HT-29 (cell line): Measurements from ENCODE around the gene PTPRN2. TPM values are rescaled to one million over a fixed set of nuclear protein-coding genes. Genes with fewer than 3 reads are reported as not detected.

Experiments
- DNase-seq: peaks from one replicate; pipeline ENCODE4 v3.0.0-alpha.2; 2015; ENCODE audit warnings: low spot score
- total RNA-seq: library from RNA; depleted of rRNA; stranded (reverse); fragments of >200 nt; shearing (Covaris generic); gene quantifications from 2 replicates; pipeline ENCODE4 v1.2.3, GENCODE V29; 2014

Gene PTPRN2
- total RNA-seq, 1 experiment from 2014 or later, result 1.7 TPM

DNA sequence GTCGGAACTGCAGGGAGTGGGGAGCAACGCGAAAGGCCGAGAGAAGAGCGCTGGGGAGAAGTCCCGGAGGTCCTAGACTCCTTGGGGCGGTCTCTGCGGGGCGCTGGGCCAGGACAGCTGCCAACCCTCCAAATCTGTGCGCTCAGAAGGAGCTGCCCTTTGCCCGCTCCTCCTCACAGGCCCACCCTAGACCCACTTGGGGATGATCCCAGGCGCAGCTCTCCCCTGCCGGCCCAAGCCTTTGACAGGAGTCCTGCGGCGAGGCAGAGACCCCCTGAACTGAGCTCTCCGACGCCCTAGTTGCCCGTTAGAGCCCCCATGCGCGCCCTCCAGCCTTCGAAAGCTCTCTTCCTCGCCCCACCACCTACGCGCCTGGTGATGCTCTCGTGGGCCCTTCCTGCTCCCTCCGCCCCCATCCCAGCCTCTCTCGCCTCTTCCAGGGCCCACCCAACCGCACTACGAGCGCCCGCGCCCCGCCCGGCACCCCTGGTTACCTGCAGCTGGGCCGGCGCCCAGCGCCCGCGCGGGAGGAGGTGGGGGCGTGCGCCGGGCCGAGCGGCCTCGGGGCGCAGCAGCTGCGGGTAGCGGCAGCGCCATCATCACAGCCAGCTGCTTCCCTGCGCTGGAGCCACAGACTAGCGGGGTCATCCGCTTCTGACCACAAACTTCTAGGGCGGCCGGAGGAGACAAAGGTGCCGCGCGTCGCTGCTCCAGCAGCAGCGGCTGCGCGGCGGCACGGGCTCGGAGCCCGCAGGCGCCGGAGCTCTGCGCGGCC lies 897.4 kb downstream of the PTPRN2 start:
- no peak for DNase-seq

DNA sequence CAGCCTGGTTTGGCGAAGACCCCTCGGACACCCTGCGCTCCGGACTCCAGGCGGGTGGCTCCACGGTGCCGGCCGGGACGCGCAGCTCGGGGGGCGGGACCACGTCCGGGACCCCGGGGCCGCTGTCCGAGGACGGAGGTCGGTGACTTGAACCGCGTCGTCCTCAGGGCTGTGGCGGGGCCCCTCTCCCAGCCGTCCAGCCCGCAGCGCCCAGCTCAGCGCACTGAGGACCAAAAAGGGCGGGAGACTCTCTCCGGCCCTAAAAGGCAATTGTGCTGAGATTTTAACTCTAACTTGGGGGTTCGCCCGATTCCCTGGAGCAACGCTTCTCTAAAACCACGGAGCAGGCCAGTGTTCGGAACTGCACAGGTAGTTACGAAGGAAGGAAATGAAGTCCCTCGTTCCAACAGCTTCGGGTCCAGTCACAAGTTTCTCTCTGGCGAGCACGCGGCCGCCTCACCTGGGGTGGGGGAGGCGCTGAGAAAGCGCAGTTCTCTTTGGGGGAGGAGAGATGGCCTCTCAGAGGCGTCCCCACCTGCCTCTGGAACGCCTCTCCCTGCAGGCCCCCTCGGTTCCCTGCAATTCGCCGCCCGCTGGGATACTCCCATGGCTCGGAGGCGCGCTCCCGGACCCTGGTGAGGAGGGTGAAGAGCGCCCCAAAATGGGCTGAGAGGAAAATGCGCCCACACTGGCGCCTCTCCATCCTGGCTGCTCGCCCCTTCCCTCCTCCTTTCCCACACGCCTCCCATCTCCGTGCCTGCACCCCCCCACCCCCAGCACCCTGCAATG lies 898.2 kb downstream of the PTPRN2 start:
- DNase-seq, result no peak

DNA sequence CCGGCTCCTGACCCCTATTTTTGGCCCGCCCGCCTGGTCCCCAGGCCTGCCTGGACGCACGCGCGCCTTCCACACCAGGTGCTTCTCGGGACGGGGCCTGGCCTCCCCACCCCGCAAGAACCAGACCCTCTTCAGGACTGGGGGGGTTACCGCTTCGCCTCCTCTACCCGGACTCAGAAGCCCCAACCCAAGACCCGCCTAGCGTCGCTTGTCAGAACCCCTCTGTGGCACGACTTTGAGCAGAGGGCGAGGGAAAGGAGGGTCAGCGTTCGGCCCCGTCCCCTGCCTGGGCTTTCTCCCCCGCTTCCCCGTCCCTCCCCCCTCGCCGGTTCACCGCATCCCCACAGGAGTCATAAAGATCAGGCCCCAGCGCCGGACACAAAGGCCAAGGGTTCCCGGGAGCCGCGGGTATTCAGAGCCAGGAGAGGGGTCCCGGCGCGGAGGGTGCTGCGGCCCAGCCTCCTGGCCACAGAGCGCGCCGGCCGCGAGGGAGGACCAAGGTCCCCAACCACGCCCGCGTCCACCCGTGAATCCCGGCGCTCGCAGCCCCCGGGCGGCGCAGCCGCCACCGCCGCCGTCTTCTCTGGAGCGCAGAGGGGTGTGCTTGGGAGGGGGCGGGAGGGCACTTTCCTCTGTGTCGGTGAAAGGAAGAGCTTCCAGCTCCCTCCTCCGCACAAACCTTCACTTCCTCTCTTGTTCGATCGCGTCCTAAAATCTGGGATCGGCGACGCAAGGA lies 898.9 kb downstream of the PTPRN2 start:
- no peak for DNase-seq

DNA sequence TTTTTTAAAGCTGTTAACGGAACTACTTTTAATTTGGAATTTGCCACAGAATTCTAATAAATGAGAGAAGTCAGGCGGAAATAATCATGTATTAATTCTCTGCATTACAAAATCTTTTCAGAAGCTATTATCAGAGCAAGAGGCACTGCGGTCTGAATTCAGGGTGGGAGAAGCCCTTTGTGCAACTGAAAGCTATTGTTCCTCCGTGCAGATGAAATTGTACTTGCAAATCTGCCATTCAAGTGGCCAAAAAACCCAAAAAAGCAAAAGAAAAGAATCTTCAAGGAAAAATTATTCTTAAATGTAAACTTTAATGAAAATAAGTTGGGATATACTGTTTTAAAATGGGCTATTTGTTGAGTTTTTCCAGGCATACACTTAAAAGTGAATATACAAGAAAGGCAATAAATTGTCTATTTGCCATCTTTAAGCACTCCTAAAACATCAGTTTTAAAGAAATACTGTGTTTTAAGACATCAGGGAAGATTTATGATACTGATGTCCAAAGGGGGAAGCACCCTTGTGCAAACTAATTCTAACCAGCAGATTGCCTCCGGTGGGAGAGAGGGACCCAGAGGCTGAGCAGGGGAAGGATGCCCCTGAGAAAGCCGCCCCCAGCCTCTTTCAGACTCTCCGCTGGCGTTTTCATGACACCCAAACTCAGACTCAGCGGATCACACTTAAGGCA lies 899.6 kb downstream of the PTPRN2 start:
- DNase-seq, result no peak

DNA sequence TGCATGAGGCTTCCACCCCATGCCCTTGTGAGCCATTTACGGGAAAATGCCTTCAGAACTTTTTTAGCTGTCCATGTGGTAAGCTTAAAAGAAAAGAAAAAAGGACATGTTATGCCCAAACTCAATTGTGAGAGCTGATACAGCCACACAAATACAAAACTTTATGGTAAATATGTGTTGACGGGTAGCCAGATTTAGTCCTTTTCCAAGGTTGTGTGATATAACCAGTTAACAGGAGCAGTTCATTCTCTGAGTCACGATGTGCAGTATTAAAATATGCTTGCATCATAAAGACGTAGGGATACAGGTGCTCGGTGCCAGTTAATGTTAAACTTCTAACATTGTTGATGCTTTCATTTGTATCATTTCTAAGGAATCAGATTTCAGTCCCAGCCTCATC lies 900.5 kb downstream of the PTPRN2 start:
- DNase-seq, result no peak

DNA sequence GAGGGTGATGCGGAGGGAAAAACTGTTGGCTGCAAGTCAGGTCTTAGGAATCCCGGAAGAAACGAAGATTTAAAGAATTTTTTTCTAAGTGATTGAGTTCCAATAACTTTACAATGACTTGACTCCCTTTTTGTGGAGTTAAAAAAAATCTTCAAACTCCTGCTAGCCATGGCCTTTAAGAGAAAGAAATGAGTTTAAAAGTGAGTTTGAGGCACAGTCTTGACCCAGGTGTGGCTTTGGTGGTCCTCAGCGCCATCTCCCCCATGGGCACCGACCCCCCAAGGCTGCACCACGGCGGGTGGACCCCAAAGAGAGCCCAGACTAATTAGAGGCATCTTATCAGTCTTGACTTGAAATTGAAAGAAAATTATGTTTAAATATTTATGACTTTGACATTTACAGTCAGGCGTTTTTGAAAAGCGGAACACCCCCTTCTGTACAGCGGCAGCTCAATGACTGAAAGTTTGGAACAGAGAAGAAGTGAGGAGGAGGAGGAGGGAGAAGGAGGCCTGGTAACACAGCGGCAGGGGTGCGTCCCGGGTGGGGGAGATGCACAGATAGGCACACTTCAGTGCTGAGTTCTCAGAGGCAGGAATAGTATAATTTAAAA lies 901.2 kb downstream of the PTPRN2 start:
- DNase-seq, result no peak

DNA sequence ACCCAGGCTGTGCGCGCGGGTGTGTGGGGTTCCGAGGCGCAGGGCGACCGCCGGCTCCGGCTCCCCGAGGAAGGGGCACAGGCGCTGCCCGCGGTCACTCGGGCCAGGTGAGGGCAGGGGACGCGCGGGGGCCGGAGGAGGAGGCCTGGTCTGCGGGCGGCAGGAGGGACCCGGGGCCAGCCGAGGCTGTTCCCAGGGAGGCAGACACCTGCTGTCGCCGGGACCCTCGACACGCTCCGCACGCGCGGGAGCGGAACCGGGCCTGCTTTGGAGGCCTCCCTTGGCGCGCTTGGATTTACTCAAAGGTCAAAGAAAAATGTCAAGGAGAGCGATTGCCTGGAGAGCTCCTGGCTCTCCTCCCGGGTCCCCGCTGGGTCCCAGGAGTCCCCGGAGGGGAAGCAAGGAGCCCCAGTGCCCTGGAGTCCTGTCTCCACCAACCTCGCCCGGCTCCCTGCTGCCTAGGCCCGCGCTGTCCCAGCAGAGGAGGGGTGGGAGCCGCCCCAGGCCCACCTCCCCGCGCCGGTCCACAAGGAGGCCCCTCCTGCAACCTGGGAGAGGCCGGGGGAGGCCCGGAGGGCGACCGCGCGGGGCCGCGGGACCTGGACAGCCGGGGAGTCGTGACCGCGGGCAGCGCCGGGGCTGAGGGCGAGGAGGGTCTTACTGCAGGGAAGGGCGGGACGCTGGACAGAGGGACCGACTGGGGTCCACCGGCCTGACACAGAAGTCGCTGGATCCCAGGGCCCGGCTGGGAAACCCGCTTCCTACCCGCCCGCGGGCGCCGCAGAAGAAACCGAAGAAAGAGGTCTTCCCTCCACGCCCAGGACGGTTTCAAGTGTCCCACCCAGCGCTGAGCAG lies 902.0 kb downstream of the PTPRN2 start:
- no peak for DNase-seq

DNA sequence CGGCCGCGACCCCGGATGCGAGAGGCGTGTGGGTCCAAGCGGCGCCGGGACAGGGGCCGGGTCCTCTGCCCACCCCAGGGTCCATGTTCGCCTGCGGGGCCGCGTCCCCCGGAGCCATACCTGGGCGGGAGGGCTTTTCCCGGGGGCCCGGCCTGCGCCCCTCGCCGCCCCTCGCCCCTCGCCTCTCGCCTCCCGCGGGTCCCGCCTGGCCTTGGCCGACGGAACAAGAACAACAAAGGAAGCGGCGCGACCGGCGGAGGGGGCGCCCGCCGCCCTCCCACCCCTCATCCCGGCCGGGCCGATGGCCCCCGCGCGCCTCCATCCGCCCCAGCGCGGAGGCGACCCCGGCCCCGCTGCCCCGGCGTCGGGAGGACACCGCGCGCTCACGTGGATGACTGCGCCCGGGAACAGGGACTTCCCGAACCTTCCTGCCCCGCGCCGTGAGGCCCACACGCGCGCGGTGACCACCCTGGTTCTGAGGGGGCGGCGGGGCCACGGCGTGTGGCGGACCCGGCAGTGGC lies 902.7 kb downstream of the PTPRN2 start:
- DNase-seq, result no peak

DNA sequence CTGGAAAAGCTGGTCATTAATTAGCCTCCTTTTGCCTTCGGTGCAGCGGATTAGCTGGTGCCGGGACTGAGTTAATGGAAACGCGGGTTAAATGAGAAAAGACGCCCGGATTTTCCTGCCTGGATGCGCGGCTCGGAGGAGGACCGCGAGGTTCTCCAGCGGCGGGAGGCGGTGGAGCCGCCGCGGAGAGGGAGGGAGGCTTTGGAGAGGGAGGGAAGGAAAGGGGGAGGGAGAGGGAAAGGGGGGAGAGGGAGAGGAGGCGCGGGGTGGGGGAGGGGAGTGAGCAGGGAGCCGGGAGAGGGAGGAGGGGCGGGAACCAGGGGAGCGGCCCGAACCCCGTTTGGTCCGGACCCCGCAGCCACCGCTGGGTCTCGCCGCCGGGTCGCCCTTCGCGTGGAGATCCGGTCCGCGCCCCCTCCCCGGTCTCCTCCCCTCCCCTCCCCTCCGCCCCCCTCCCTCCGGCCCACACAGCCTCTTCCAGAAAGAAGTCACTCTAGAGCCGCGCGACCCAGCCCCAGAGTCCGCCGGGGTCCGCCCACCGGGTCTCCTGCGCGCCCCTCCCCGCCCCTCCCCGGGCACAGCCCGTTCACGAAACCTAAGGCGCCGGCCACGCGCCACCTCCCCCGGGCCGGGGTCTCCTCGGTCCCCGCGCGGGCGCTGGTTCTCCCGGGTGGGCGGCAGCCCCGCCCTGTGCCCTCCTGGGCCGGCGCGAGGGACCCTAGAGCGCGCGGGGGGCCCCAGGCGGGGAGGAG lies 903.3 kb downstream of the PTPRN2 start:
- no peak for DNase-seq

DNA sequence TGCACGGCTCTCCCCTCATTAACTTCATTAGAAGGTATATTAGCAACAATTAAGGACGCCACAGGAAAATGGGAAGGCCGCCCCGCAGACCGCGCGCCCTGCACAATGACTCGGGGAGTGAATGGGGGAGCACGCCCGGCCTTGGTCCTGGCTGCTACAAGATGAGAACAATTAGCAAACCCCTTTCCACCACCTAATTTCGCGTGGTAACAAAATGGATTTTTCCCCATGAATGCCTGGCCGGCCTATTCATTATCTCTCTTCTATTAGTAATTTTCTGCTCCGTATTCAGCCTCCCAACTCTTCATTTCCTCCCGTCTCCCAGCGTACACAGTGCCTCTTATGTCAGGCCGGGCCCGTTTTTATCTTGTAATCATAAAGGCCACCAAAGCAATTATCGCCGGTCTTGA lies 903.9 kb downstream of the PTPRN2 start:
- DNase-seq, result no peak

DNA sequence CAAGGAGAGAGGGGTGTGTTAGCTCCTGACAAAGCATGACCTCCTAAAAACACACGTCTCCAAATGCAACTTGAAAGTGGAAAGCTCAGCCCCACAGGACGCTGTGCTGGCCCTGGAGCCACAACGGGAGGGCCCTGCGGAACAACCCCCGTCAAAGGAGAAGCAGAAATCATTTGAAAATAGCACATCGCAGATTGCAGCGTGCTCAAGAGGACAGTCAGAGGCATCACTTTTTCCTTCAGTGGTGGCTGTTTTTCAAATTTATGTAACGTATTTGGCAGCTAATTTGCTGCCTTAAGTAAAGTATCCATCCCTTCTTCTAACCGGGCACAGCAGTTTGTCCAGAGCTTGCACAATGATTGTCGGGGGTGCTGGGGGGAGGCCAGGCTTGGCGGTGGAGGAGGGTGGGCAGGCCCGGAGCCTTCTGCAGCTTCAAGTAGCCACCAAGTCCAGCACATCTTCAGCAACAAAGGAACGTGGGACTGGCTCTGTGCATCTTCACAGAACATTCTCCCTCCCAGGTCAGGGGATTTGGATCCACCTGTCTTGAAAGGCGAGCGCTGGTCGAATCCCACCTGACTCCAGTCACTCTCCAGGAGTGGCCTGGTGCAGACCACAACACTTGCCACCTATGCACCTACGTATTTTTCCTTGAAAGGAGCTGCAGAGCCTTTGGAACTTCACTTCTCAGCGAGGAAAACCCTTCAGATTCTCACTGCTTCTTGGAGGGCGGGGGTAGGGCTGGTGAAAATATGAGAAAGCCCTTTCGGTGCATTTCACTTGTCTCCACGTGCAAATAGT lies 904.5 kb downstream of the PTPRN2 start:
- no peak for DNase-seq

DNA sequence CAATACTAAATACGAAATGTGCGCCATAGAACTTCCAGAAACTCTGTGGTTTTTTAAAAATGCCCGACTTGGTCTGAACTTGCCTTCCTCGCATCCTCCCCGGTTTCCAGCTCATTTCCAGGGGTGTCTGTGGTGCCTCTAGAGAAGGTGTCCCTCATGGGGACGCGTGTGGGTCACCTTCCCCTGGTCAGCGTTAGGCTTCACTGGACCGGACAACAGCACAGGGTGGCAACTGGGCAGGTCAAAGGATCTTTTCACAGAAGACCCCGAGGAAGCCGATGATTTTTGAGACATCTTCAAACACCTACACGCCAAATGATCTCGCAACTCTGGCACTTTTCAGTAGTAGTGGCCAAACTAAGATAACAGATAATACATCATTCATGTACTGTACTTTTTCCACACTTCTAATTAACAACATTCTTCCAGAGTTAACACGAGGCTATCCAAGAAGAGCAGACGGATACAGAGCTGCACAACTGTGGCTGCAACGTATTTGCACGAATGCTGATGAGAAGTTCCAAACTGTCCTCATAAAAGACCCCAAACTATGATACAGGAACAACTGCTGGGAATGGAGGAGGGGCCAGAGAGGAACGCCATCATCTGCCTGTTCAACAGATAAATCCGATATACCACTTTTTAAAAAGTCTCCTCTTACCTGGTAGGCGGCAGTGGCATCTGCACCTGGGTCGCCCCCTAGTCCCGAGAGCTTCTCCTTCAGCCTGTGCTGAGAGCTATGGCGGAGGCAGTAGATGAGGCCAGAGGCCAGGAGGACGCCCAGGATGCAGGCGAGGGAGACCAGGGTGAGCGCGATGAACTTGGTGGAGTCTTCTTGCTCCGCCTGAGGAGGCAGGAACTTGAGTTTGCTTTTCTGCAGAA lies 905.3 kb downstream of the PTPRN2 start:
- DNase-seq, result no peak

DNA sequence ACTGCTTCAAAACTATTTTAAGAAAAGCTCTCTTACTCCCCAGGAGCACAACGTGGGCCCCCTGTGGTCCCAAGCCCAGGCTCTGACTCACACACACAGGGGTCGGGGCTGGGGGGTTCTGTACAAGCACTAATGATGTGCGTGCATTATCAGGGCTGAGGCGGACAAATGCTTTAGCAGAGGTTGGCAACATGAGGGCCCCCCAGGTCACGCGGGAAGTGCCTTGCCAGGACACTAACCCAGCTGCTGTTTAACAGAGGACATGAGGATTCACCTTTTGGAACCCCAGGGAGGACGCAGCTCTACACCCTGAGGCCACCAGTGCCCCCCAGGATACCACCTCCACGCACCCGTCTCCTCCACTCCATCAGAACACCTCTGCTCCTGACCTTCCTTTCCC lies 908.0 kb downstream of the PTPRN2 start:
- DNase-seq, result no peak

DNA sequence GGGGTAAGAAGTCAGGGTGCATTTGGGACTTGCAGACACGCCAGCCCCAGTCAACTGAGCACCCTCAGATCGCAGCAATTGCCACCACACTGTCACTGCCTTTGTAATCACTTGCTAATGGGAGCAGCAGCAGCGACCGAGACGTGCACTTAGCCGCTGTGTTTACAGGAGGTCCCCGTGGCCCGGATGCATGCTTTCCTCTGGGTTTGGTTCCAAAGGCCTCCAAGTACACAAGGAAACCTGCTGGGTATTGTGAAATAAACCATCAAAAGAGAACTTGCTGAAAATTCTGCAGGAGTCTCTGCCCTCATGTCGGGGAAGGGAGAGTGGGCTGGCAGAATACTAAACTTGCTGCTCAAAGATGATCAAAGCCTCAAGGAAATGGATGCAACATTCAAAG lies 909.1 kb downstream of the PTPRN2 start:
- no peak for DNase-seq

DNA sequence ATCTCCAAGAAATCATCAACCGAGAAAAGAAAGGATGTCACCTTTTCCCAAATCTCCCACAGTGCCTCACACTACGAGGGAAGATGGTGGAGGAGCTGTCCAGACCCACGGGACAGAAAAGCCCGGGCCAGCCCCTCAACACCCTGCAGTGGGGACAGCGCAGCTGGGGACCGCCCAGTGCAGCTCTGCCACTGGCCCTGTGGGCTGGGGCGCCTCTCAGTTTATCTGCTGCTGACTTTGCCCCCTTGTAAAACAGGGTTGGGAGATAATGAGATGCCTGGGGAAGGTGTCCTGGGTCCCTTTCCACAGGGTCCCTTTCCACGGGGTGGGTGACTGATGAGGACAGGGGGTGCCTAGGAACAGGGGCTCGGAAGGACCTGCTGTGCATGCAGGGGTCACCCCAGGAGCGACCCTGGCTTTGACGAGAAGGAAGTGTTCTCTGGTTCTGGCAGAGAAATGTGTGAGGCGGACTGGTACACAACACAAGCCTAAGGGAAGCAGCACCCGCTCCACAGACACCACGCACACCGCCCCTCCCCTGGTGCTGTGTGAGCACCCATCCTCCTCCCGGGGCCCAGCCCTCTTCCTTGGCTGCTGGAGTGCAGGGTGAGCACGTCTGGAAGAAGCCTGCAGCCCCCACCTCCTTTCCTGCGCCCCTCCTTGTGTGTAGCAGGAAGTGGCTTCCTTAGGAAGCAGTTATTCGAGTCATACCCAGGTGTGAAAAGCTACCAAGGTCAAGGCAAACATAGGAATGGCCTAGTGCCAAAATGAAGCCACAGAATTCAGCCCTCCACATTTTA lies 911.0 kb downstream of the PTPRN2 start:
- no peak for DNase-seq

DNA sequence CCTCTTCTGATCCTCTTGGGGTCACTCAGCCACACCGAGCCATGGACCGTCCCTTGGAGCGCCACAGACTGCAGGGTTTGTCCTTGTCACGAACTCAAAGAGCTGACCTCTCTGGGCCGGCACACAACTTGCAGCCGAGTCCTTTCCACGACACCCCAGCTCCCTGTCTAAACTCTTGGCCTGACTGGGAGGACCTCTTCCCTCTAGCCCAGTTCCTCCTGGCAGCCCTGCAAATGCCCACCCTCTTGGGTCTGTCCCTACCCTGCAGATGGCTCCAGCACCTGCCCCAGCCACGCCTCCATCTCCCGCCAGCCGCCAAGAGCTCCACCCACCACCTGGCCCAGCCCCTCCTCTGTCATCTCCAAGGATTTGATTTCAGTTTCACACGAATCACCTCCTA lies 911.6 kb downstream of the PTPRN2 start:
- no peak for DNase-seq
